ENCODE measurements around the gene LMO7. TPM values are rescaled to one million over a fixed set of nuclear protein-coding genes. Genes with fewer than 3 reads are reported as not detected.

LMO7 gene
- total and polyA plus RNA-seq, 4 donors = 17.5 to 69.6 (median 38.2) TPM

DNA sequence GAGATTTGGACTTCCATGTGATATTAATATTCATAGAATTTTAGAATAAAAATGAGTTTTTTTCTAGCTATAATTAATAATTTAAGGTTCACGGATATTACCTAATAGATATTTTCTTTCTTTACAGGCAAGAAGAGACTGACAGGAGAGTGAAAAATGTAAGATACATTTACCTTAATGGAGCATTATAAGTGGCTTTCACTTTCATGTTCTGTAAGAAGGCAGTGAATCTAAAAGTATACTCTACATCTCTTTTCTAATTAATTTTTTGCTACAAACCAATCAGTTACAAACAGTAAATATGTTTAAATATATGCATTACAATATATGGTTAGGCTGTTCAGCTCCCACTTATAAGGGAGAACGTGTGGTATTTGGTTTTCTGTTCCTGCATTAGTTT is 159.1 kb downstream of the LMO7 start:
- Histone ChIP-seq H3K4me1 (ENCODE audit: control insufficient read depth in 4 of 4, insufficient read depth in 4 of 4, low read length in 3 of 4) (peaks cover 3 to 40% (median 33%) of the 10 kb centered on the region in 4 donors), H3K36me3 (ENCODE audit: control insufficient read depth in 4 of 4, insufficient read depth in 3 of 4, low read depth in 1 of 4, low read length in 3 of 4) (peaks cover 0 to 9% (median 5%) of the 10 kb centered on the region in 4 donors), H3K9ac (ENCODE audit: low read depth in 1 of 2, low read length in 2 of 2) (no peak overlapping the region), H3K4me3 (ENCODE audit: low read depth in 1 of 3, low read length in 3 of 3) (no peak overlapping the region), H3K27ac (ENCODE audit: low read depth in 1 of 2, low read length in 2 of 2) (no peak overlapping the region), H3K27me3 (ENCODE audit: control insufficient read depth in 4 of 4, insufficient read depth in 4 of 4, low read length in 3 of 4) (no peaks in the 10 kb centered on the region), H3K9me3 (ENCODE audit: control insufficient read depth in 4 of 4, low read length in 3 of 4) (no peaks in the 10 kb centered on the region)
- DNase-seq (ENCODE audit: low spot score) = no peak
- no peak for TF ChIP-seq JUND (IDR thresholded peaks at IDR 0.05)
- no peak for TF ChIP-seq TAF1 (conservative IDR thresholded peaks at IDR 0.05)
- TF ChIP-seq RAD21 (IDR thresholded peaks at IDR 0.05) = no peak
- TF ChIP-seq GABPA (IDR thresholded peaks at IDR 0.05 in 1 of 2, conservative IDR thresholded peaks at IDR 0.05 in 1 of 2) = no peak
- TF ChIP-seq, protein P1, sequence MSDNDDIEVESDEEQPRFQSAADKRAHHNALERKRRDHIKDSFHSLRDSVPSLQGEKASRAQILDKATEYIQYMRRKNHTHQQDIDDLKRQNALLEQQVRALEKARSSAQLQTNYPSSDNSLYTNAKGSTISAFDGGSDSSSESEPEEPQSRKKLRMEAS (IDR thresholded peaks at IDR 0.05) = no peak
- no peak for TF ChIP-seq NR2F2 (IDR thresholded peaks at IDR 0.05)
- no peak for TF ChIP-seq HNF4G (IDR thresholded peaks at IDR 0.05)
- WGBS = 95% methylated on average over 2 of the region's 2 CpGs

DNA sequence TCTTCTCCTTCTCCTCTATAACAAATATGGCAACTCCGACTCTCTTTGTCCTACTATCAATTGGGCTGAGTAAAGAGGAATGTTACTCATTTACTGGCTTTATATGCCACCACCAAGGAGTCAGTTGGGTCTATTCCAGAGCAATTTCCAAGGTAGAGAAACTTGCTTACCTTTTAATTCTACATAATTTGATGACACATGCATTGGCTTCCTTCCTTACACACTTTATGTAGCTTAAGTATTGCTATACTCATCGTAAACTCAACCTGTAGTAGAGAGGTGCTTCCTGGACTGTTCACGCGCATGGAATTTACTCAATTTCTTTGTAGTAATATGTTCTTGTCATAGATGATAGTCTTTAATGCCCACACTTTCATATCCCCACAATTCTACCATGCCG is 160.7 kb downstream of the LMO7 start:
- DNase-seq (ENCODE audit: low spot score) = no peak
- H3K36me3 ChIP-seq (ENCODE audit: control insufficient read depth in 4 of 4, insufficient read depth in 3 of 4, low read depth in 1 of 4, low read length in 3 of 4) = peaks cover 0 to 20% (median 8%) of the 10 kb centered on the region in 4 donors
- H3K9me3 ChIP-seq (ENCODE audit: control insufficient read depth in 4 of 4, low read length in 3 of 4) = no peaks in the 10 kb centered on the region
- H3K27me3 ChIP-seq (ENCODE audit: control insufficient read depth in 4 of 4, insufficient read depth in 4 of 4, low read length in 3 of 4) = no peaks in the 10 kb centered on the region
- H3K4me1 ChIP-seq (ENCODE audit: control insufficient read depth in 4 of 4, insufficient read depth in 4 of 4, low read length in 3 of 4) = peaks cover 3 to 36% (median 27%) of the 10 kb centered on the region in 4 donors
- TF ChIP-seq, protein P2, sequence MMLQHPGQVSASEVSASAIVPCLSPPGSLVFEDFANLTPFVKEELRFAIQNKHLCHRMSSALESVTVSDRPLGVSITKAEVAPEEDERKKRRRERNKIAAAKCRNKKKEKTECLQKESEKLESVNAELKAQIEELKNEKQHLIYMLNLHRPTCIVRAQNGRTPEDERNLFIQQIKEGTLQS (IDR thresholded peaks at IDR 0.05) = no peak
- TF ChIP-seq, protein P3, sequence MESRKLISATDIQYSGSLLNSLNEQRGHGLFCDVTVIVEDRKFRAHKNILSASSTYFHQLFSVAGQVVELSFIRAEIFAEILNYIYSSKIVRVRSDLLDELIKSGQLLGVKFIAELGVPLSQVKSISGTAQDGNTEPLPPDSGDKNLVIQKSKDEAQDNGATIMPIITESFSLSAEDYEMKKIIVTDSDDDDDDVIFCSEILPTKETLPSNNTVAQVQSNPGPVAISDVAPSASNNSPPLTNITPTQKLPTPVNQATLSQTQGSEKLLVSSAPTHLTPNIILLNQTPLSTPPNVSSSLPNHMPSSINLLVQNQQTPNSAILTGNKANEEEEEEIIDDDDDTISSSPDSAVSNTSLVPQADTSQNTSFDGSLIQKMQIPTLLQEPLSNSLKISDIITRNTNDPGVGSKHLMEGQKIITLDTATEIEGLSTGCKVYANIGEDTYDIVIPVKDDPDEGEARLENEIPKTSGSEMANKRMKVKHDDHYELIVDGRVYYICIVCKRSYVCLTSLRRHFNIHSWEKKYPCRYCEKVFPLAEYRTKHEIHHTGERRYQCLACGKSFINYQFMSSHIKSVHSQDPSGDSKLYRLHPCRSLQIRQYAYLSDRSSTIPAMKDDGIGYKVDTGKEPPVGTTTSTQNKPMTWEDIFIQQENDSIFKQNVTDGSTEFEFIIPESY (IDR thresholded peaks at IDR 0.05) = no peak
- TF ChIP-seq, protein P1 (IDR thresholded peaks at IDR 0.05) = no peak
- TF ChIP-seq FOXA1 (IDR thresholded peaks at IDR 0.05) (no peak), TAF1 (conservative IDR thresholded peaks at IDR 0.05) (no peak), SP1 (IDR thresholded peaks at IDR 0.05) (no peak), HNF4A (conservative IDR thresholded peaks at IDR 0.05) (no peak), NR2F2 (IDR thresholded peaks at IDR 0.05) (no peak), EGR1 (IDR thresholded peaks at IDR 0.05; ENCODE audit: low read depth in 2 of 2) (no peak)
- TF ChIP-seq, protein P4, sequence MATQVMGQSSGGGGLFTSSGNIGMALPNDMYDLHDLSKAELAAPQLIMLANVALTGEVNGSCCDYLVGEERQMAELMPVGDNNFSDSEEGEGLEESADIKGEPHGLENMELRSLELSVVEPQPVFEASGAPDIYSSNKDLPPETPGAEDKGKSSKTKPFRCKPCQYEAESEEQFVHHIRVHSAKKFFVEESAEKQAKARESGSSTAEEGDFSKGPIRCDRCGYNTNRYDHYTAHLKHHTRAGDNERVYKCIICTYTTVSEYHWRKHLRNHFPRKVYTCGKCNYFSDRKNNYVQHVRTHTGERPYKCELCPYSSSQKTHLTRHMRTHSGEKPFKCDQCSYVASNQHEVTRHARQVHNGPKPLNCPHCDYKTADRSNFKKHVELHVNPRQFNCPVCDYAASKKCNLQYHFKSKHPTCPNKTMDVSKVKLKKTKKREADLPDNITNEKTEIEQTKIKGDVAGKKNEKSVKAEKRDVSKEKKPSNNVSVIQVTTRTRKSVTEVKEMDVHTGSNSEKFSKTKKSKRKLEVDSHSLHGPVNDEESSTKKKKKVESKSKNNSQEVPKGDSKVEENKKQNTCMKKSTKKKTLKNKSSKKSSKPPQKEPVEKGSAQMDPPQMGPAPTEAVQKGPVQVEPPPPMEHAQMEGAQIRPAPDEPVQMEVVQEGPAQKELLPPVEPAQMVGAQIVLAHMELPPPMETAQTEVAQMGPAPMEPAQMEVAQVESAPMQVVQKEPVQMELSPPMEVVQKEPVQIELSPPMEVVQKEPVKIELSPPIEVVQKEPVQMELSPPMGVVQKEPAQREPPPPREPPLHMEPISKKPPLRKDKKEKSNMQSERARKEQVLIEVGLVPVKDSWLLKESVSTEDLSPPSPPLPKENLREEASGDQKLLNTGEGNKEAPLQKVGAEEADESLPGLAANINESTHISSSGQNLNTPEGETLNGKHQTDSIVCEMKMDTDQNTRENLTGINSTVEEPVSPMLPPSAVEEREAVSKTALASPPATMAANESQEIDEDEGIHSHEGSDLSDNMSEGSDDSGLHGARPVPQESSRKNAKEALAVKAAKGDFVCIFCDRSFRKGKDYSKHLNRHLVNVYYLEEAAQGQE (IDR thresholded peaks at IDR 0.05) = no peak
- TF ChIP-seq, protein P5, sequence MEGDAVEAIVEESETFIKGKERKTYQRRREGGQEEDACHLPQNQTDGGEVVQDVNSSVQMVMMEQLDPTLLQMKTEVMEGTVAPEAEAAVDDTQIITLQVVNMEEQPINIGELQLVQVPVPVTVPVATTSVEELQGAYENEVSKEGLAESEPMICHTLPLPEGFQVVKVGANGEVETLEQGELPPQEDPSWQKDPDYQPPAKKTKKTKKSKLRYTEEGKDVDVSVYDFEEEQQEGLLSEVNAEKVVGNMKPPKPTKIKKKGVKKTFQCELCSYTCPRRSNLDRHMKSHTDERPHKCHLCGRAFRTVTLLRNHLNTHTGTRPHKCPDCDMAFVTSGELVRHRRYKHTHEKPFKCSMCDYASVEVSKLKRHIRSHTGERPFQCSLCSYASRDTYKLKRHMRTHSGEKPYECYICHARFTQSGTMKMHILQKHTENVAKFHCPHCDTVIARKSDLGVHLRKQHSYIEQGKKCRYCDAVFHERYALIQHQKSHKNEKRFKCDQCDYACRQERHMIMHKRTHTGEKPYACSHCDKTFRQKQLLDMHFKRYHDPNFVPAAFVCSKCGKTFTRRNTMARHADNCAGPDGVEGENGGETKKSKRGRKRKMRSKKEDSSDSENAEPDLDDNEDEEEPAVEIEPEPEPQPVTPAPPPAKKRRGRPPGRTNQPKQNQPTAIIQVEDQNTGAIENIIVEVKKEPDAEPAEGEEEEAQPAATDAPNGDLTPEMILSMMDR (IDR thresholded peaks at IDR 0.05; ENCODE audit: low read depth, low read length, missing input control) = no peak
- 92% methylated on average over 5 of the region's 5 CpGs for WGBS
- H3K9ac ChIP-seq (ENCODE audit: low read depth in 1 of 2, low read length in 2 of 2) = no peak overlapping the region
- no peak overlapping the region for H3K4me3 ChIP-seq (ENCODE audit: low read depth in 1 of 3, low read length in 3 of 3)
- H3K27ac ChIP-seq (ENCODE audit: low read depth in 1 of 2, low read length in 2 of 2) = no peak overlapping the region
